HG03460 (cell line): ENCODE measurements around the gene VANGL1.

ENCODE experiments used
- ATAC-seq: cut with Tn5 transposase; IDR thresholded peaks from one replicate; pipeline ENCODE4 v1.9.1; 2021; ENCODE audit not compliant: unreplicated experiment

The VANGL1 gene

DNA sequence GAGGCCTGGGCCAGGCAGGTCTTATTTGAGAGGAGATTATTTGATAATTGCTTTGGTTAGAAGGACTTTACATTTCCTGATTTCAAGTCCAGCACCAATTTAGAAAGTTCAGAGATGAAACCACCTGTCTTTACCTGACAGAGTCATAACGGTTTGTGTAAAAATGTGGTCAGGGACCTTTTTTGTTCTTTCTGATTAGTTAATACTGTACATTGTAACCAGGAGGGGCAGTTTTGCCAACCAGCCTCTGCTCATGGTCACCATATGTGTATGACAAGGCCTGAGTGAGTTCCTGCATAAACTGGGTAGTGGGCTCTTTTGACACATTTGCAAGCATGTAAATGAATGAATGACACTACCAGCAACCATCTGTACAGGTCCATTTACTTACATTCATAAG is 55.8 kb downstream of the VANGL1 start:
- no peak for ATAC-seq

DNA sequence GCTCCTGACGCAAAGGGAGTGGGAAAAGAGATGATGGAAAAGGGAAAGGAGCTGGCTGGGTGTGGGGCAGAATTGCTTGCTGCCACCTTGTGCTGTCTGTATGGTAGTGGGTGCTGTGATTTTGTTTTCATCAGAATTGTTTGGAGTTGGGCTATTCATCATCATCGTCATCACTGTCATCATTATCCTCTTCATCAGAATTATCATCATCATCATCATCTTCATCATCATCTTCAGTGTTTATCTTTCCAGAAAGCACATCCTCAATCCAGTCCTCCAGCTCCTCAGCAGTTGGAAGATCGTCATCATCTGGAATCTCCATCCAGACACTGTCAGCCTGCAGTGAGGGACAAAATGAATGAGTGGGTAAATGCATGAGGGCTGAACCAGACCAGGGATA is 59.3 kb downstream of the VANGL1 start:
- no peak for ATAC-seq

DNA sequence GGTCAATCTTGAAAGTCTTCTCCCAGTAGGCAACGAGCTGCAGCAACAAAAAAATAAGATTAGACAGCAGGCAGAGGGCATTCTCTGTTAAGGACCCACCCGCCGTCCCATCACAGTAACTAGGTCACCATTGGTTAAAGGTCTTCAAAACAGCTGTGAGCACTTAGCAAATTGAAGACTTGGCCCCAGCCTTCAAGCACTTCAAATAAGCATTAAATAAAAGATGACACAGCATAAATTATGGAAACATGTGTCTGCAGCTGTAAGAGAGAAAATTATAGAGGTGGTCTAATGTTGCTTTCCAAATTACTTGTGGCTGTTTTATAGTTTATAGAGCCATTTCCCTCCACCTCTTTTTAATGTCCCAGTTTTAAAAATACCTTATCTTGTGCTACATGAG is 61.2 kb downstream of the VANGL1 start:
- ATAC-seq = no peak

DNA sequence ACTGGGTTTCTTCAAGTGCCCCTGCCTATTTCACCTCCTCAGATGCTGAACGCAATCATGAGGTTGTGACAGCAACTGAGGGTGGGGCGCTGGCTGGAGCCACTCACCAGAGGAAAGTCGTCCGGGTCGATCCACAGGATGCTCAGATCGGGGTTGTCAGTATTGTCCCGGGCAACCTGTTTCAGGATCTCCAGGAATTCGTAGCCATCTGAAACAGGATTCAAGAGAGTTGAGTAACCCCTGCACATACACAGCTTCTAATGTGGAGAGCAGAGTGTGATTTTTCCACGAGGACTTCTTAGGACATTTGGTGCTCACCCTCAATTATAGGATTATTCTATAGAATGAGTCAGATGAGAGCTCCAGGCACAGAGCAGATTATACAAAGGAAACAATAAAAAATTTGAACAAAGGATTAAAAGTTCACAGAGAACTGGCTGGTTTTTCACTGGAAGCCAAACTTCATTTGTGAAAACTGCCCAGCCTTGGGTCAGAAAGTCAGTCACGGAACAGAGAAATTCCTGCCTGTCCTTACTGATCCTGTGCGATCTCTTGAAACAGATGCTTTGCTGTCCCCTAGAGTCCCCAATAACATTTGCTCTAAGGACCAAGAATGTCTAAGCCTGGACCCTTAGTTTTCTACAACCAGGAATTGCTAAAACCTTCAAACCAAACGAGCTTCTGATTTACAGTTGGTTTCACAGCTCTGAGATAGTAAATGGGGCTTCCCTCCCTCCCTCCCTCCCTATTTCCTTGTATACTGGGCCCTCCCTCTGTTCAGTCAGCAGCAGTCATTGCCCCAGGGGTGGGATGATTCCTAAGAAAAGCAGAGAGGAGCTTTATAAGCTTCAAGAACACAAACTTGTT is 63.5 kb downstream of the VANGL1 start:
- no peak for ATAC-seq

DNA sequence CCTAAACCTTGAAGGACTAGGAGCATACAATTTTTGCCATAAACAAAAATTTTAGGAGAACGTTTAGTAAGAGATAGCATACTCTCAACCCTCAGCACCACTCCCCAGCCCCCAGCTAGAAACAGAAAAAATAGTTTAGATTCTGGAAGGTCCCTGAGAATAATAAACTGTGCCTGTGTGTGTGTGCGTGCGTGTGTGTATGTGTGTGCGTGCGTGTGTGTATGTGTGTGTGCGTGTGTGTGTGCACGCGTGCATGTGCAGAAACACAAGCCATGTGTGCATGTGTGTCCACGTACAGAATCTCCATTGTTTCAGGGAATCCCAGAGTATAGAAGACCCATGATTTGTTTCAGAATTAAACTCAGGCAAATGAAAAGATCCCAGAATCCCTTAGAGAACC is 64.2 kb downstream of the VANGL1 start:
- no peak for ATAC-seq

DNA sequence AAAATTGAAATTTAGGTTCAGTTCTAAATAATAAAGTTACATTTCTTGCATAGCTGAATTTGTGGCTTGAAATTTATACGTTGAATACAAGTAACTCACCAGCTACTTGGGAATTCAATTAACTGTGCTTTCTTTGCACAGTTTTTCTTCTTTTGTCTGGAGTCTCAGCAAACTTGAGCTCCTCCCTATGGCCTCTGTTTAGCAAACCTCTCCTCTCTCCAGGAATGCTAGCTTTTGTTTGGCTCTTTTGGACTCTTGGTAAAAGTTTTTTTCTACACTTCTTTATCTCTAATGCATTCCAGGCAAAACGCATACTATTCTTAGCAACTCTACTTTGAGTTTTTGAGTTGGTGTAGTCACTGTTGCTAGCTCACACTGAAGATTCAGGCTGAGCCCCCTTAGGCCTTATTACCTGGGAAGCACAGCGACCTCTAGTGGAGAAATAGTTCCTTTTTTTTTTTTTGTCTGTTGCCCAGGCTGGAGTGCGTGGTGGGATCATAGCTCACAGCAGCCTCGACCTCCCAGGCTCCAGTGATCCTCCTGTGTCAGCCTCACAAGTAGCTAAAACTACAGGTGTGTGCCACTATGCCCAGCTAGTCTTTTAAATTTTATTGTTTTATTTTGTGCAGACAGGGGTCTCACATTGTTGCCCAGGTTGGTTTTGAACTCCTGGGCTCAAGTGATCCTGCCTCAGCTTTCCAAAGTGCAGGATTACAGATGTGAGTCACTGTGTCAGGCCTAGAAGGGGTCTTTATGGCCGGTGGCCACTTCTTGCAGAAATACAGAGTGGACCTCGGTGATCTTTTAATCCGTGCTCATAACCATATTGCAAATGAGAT is 65.0 kb downstream of the VANGL1 start:
- ATAC-seq = no peak

DNA sequence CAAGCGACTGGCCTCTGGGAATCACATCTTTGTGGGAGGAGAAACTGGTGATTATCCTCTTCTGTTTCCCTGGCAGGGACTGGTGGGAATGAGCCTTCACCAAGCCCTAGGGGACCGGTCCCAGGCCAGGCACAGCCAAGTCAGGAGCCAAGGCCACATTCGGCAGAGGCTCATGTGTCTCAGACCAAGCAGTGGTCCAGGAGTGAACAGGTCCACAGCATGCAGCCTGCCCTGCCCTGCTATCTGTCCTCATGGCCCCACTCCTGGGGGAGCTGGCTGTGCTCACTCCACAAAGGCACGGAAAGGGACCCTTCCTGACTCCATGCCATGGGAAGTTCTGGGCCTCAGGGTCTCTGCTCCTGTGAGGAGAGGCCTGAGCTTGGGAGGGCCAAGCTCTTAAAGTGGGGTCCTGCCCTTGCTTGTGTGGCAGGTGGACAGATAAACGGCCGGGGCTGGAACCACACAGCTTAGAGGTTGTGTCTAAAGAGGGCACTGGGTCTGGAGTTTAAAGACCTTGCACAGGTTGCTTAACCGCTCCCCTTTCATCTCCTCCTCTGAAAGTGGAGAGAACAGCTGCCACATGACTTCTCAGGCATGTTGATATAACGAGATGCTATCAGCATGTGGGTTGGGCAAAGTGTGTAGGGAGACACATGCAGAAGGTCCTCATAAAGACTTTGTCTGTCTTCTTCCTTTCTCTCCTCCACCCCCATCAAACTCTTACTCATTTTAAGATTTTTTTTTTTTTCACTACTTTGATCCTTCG is 69.3 kb downstream of the VANGL1 start:
- ATAC-seq = no peak

DNA sequence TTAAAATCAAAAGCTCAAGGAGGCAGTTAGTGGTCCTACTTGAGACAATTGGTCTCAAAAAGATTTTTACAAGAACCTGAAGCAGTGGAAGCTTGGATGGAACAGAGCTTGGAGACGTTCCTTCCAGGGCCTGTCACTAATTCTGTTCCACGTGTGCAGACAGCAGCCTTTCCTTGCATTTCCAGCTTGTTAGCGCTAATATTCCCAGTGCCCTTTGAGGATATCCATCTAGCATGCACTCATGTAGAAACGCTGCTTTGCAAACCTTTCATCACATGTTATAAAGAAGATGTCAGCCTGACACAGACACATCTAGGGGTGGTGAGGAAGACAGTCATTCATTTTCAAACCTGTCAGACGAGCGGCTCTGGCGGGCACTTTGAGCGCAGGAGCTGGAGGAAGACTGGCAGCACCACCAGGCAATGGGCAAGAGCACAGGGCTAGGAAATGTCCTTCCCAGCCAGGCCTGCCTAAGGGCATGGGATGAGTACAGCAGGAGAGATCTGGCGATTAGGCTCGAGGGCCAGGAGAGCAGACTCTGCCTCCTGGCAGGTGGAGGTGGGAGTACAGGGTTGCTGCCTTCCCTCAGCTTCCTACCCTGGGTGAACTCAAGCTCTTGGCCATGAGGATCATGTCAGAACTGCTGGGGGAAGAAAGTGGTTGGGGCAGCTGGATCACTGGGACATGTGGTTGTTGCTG is 71.3 kb downstream of the VANGL1 start:
- no peak for ATAC-seq

DNA sequence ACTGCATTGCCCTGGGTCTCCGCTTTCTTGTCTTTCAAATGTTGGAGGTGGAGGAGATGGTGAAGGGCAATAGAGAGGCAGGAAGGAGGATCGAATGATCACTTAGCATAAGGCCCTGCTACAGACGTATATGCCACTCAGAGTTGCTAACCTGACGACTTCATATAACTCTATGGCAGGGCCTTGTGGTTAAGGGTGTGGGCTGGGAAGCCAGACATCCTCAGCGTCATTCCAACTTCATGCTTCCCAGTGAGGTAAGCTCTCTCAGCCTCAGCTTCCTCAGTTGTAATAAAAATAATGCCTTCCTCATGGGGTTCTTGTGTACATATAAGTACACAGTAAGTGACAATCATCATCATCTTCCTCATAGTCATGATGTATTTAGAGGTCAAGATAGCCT is 72.1 kb downstream of the VANGL1 start:
- ATAC-seq = no peak

DNA sequence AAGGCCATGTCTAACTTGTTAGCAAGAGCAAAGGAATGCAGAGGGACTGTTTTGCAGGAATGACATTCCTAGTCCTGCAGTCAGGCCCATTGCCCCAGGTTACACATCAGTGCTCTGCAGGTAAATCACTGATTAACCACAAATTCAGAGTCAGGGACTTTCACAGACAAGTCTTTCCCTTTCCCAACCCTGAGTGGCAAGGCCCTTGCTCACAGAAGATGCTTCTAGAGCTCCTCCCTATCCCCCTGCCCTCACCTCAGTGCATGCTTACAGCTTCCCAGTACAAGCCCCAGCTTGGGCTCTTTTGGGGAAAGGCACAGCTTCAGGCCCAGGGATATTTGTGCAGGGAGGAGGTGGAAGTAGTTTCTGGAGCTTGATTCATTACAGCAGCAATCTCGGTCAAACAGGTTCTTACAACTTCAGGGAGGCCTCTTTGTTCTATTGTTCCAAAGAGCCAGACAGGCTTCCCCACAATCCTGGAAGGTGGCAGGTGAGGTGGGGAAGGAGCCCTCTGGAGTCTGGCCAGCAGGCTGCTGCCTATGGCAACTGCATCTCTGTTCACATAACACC is 72.9 kb downstream of the VANGL1 start:
- ATAC-seq = no peak

DNA sequence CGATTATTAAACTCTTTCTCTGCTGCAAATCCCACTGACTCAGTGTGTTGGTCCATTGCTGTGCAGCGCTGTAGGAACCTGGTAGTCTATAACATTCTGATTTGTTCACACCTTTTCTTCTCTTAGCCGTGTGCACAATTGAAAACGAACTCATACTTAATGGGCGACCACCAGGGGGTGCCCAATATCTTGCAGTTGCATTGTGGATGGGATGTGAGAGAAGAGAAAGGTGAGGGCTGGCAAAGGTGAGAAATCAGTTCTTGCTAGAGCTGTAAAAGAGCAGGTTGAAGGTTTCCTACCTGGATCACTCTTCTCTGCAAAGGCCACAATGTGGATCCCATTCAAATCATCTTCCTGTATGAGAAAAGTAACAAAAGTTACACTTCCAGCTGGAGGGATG is 75.8 kb downstream of the VANGL1 start:
- ATAC-seq = no peak

DNA sequence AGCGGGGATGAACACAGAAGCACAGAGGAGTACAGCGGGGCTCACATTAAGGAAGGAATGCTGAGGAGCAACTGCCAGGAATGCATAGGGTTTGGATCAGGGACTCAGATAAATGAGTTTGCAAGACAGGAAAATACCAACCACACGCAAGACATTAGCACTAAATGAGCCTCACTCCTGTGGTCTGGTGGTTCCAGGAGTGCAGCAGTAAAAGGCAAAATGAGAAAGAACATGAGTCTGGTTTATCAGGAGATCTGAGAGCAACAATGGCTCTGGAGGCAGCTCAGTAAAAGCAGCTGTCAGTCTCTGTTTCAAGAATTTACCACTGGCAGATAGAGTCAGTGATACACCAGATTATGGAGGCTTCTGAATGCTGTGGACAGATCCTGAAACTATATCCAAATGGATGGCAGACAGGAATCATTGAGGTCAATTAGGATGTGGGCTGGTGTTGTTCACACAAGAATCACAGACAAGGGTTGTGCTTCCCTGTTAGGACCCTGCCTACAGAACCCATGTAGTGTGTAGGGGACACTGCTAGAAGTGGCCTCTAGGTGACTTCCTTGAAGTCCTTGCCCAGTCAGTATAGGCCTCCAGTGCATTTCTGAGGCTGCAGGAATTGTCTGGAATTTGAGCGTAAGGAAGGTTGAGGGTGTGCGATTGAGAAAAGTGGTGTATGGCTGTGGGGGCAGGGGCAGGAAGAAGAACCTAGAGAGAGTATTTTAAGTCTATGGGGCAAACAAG is 76.4 kb downstream of the VANGL1 start:
- no peak for ATAC-seq

DNA sequence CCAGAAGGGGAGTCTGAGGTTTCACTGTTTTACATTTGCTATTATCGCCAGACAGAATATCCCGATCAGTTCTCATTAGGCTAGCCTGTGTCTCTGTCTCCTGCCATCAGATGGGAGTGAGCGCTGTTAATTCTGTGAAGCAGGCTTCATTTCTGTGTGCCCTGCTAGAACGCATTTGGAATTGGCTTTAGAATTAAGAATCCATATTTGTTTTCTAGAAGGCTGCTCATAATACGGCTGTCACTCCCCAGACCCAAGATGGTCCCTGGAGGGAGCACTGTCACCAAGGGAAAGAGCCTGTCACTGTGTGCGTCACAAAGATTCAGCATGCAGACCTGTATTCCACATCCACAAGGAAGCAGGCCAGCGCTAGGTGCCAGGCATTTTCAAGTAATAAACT is 77.5 kb downstream of the VANGL1 start:
- no peak for ATAC-seq

DNA sequence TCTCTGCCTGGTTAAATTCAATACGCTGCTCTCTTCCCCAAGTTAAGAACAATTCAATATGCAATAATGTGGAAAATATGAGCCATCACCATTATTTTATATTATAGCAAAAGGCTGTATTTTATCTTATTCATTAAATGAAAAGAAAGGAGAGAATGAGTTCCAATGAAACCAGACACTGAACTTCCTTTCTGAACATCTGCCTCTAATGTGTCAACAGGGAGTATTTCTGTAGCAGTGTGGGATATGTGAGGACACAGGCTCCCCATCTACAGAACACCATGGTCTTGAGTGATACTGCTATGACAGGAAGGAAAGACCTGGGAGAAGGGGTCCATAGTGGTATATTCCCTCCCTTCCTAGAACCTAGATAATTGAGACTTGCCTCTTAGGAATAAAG is 80.5 kb downstream of the VANGL1 start:
- ATAC-seq = no peak

DNA sequence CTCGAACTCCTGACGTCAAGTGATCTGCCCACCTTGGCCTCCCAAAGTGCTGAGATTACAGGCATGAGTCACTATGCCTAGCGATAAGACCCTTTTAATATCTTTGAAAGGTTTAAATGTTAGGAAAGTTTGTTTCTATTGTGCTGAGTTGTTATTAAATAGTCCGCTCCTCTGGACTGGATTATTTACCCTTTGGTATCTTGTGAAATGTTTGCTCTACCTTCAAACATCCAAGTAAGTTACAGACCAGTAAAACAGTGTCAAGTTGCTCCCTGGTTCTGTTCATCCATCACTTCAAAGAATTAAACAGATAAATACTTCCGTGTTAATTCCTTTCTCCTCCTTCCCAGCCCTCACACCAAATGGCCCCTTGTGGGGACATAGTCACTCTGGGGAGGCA is 82.0 kb downstream of the VANGL1 start:
- ATAC-seq = no peak

DNA sequence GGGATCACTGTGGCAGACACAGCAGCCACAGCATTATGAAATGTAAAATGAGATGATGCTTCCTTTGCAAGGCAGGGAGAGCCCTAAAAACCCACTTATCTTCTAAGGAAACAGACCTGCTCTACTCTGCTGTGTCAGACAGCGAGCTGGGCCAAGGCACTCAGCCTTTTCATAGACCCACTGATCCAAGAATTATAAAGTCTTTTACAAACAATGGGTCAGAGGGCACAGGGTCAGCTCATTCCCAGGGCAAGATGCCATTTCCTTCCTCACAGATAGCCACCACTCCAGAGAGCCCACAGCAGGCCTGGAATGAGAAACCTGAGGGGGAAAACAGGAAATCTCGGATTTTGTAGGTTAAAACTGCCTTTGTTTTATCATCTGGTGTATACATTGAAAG is 83.8 kb downstream of the VANGL1 start:
- no peak for ATAC-seq

DNA sequence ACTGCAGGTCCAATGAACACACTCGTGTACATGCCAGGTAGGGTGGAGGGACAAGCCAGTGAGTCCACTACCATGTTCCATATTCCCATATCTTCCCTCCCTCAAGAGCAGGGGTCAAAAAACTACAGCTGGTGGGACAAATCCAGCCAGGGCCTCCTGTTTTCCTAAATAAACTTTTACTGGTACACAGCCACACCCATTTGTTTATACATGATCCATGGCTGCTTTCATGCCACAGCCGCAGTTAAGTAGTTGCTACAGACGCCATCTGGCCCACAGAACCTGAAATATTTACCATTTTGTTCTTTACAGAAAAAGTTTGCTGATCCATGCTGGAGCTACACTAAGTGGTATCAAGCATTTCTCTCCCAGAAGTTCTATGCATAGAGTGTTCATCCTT is 84.4 kb downstream of the VANGL1 start:
- no peak for ATAC-seq

DNA sequence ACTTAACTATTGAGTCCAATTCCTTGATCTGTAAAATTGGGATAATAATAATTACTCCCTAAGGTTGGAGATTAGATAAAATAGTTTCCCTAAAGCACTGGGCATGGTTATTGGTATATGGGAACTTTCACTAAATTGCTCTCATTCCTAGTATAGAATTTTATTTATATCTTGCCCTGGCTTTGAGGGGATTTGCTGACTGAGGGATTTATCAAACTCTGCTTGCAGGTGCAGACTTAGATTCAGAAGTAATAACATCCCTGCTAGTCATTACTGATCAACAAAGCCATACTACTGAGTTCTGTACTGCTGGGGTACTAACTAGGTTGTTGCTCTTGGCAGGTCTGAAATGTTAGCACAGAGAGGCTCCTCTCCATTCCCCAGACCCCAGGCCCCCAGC is 84.8 kb downstream of the VANGL1 start:
- no peak for ATAC-seq

DNA sequence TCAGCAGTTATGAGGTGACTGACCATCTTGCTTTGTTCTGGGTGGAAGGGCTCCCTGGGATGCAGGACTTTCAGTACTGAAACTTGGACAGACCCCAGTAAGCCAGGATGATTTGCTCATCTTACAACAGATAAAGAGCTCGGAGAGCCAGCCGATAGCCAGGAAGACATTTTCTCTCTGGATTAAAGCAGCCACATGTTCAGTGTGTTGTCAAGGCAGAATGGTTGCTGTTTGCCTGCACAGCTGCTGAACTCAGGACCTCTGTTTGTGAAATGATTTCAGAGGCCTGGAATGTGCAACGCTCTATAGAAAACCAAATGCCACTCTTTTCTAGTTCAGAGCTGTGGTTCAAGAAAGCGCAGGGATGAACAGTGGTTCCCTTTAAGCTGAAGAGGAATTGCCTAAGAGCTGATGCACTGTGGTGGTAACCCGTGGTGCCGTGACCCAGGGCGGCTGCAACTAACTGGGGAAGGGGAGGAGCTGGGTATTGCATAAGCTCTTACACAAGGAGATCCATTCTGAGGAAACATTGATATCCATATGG is 86.0 kb downstream of the VANGL1 start:
- ATAC-seq = no peak

DNA sequence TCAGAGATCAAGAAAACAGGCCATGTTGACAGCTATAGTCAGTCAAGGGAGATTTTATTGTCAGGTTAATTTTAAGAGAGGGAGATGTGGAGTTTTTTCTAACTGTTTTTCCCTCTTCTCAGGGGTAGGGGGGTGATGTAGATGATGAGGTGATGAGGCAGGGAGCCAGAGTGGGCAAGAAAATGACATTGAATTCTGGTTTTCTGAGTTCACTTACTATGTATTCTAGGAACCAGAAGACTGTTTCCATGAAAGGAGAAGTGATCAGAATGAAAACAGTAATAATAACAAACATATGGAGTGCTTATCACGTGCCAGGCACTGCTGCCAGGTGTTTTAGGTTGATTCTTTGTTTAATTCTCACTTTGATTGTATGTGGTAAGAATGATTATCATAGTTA is 86.6 kb downstream of the VANGL1 start:
- ATAC-seq = no peak
